ENCODE data around the gene EIF3D.

- TF ChIP-seq EZH2 (IDR thresholded peaks at IDR 0.05) (no peak), CTCF (IDR thresholded peaks at IDR 0.05 in 2 of 3, conservative IDR thresholded peaks at IDR 0.05 in 1 of 3; ENCODE audit: borderline replicate concordance in 1 of 3, insufficient read depth in 1 of 3, low read depth in 2 of 3, low read length in 2 of 3) (no peak)
Measured at GRCh38 chr22:36564422-36565158, 35.6 kb upstream of the EIF3D start.

Measured in HCT116 (cell line).